ENCODE data around the gene ZNF407.
"Not testable (repeated sequence)": the region's sequence is repeated elsewhere in the genome, so short reads cannot be mapped to it uniquely, and the experiment has no call there.

Gene ZNF407

GRCh38 chr18:74957588-74958224 lies 360.0 kb downstream of the ZNF407 start:
- DNase-seq (ENCODE audit: low spot score in 2 of 2): no peak
- H3K27ac Mint-ChIP-seq (ENCODE audit: low read depth): no peak overlapping the region
- no peaks in the 10 kb centered on the region for H3K9me3 Mint-ChIP-seq
- no peaks in the 10 kb centered on the region for H3K27me3 Mint-ChIP-seq
- H3K4me1 Mint-ChIP-seq: peaks cover 15% of the 10 kb centered on the region
- H3K4me3 Mint-ChIP-seq: no peak overlapping the region
- ATAC-seq (replicated peaks; ENCODE audit: extremely low read depth, poor library complexity, severe bottlenecking): no peak
- peaks cover 2% of the 10 kb centered on the region for H3K36me3 Mint-ChIP-seq (ENCODE audit: insufficient read depth)

DNA sequence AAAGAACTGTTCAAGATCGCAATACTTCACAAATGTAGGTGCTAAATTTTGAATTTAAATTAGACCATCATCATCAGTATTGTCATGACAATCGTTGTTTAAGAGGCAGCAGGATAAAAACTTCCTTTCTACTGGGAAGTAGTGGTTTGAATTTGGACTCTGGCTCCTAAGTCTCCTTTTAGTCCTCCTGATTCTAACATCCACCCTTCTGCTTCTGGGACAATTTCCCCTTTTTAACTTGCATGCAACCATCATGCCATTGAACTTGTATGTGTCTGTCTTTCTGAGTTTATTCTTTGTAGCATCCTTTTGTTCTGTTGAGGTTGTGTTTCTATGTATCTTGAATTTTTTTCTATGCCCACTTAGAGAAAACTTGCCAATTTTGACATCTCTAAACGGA lies 361.5 kb downstream of the ZNF407 start:
- peaks cover 20% of the 10 kb centered on the region for H3K4me1 Mint-ChIP-seq
- no peaks in the 10 kb centered on the region for H3K9me3 Mint-ChIP-seq
- no peak overlapping the region for H3K4me3 Mint-ChIP-seq
- DNase-seq (ENCODE audit: low spot score in 2 of 2) (no peak), ATAC-seq (replicated peaks; ENCODE audit: extremely low read depth, poor library complexity, severe bottlenecking) (no peak)
- no peaks in the 10 kb centered on the region for H3K36me3 Mint-ChIP-seq (ENCODE audit: insufficient read depth)
- no peaks in the 10 kb centered on the region for H3K27me3 Mint-ChIP-seq
- H3K27ac Mint-ChIP-seq (ENCODE audit: low read depth): no peak overlapping the region

GRCh38 chr18:74961596-74961995 lies 363.9 kb downstream of the ZNF407 start:
- DNase-seq (ENCODE audit: low spot score in 2 of 2) (no peak), ATAC-seq (replicated peaks; ENCODE audit: extremely low read depth, poor library complexity, severe bottlenecking) (no peak)
- H3K27ac Mint-ChIP-seq (ENCODE audit: low read depth): no peak overlapping the region
- H3K36me3 Mint-ChIP-seq (ENCODE audit: insufficient read depth): no peaks in the 10 kb centered on the region
- H3K4me3 Mint-ChIP-seq: no peak overlapping the region
- H3K27me3 Mint-ChIP-seq: no peaks in the 10 kb centered on the region
- no peaks in the 10 kb centered on the region for H3K9me3 Mint-ChIP-seq
- peaks cover 26% of the 10 kb centered on the region for H3K4me1 Mint-ChIP-seq

DNA sequence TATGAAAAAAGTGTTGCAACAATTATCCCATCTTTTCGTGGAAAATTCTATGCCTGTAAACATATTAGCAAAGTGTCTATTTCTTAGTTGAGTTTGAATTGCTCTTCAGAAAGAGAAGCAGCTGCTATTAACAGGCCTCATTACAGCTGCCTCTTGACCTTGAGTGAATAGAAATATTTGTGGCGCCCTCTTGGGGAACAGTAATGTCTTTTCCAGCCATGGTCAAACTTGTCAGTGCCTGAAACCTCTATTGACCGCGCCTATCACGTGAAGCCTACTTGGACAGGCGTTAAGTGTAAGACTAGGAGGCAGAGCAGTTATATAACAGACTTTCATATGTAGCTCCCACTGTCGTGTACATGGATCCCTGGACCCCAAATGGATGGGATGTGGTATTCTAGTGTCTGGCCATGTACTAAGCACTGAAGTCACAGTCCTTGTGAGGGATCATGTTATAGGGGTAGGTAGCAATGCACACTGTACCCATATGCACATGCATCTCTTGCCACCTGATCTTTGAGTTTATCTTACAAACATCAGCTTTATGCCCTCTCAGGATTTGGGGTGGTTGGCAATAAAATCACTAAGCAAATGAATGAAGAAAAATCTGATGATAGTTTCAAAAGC lies 366.3 kb downstream of the ZNF407 start:
- ATAC-seq (replicated peaks; ENCODE audit: extremely low read depth, poor library complexity, severe bottlenecking) (no peak), DNase-seq (ENCODE audit: low spot score in 2 of 2) (no peak)
- Mint-ChIP-seq H3K36me3 (ENCODE audit: insufficient read depth) (no peaks in the 10 kb centered on the region), H3K27ac (ENCODE audit: low read depth) (no peak overlapping the region), H3K9me3 (no peaks in the 10 kb centered on the region), H3K4me1 (peaks cover 35% of the 10 kb centered on the region), H3K4me3 (no peak overlapping the region), H3K27me3 (no peaks in the 10 kb centered on the region)

- Mint-ChIP-seq H3K4me1 (peaks cover 31% of the 10 kb centered on the region), H3K9me3 (no peaks in the 10 kb centered on the region), H3K27ac (ENCODE audit: low read depth) (no peak overlapping the region), H3K27me3 (no peaks in the 10 kb centered on the region), H3K4me3 (no peak overlapping the region), H3K36me3 (ENCODE audit: insufficient read depth) (no peaks in the 10 kb centered on the region)
- no peak for ATAC-seq (replicated peaks; ENCODE audit: extremely low read depth, poor library complexity, severe bottlenecking)
- no peak for DNase-seq (ENCODE audit: low spot score in 2 of 2)
Measured at GRCh38 chr18:74965682-74966081, 368.0 kb downstream of the ZNF407 start.

- Mint-ChIP-seq H3K4me1 (peaks cover 34% of the 10 kb centered on the region), H3K36me3 (ENCODE audit: insufficient read depth) (no peaks in the 10 kb centered on the region), H3K9me3 (no peaks in the 10 kb centered on the region), H3K27ac (ENCODE audit: low read depth) (no peak overlapping the region), H3K27me3 (no peaks in the 10 kb centered on the region), H3K4me3 (no peak overlapping the region)
- DNase-seq (ENCODE audit: low spot score in 2 of 2) (no peak), ATAC-seq (replicated peaks; ENCODE audit: extremely low read depth, poor library complexity, severe bottlenecking) (no peak)
Measured at GRCh38 chr18:74967438-74967837, 369.8 kb downstream of the ZNF407 start.

- Mint-ChIP-seq H3K27me3 (no peaks in the 10 kb centered on the region), H3K36me3 (ENCODE audit: insufficient read depth) (no peaks in the 10 kb centered on the region)
Measured at GRCh38 chr18:74967979-74968378, 370.3 kb downstream of the ZNF407 start.

DNA sequence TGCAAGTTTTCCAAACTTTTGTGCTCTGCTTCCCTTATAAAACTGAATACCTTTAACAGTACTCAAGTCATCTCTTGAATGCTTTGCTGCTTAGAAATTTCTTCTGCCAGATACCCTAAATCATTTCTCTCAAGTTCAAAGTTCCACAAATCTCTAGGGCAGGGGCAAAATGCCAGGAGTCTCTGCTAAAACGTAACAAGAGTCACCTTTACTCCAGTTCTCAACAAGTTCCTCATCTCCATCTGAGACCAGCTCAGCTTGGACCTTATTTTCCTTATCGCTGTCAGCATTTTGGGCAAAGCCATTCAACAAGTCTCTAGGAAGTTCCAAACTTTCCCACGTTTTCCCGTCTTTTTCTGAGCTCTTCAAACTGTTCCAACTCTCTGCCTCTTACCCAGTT lies 373.7 kb downstream of the ZNF407 start:
- H3K9me3 Mint-ChIP-seq; ATAC-seq (replicated peaks; ENCODE audit: extremely low read depth, poor library complexity, severe bottlenecking); H3K4me3 Mint-ChIP-seq; DNase-seq (ENCODE audit: low spot score in 2 of 2); H3K36me3 Mint-ChIP-seq (ENCODE audit: insufficient read depth); H3K27me3 Mint-ChIP-seq: not testable (repeated sequence)
- H3K4me1 Mint-ChIP-seq: peaks cover 25% of the 10 kb centered on the region
- peak overlapping the region; percentile 70 for H3K27ac Mint-ChIP-seq (ENCODE audit: low read depth)

More at GRCh38 chr18:74967979-74968378, 370.3 kb downstream of the ZNF407 start:
- H3K27ac Mint-ChIP-seq (ENCODE audit: low read depth): no peak overlapping the region
- H3K4me1 Mint-ChIP-seq: peaks cover 31% of the 10 kb centered on the region
- H3K4me3 Mint-ChIP-seq: no peak overlapping the region
- DNase-seq (ENCODE audit: low spot score in 2 of 2) (no peak), ATAC-seq (replicated peaks; ENCODE audit: extremely low read depth, poor library complexity, severe bottlenecking) (no peak)
- H3K9me3 Mint-ChIP-seq: no peaks in the 10 kb centered on the region

DNA sequence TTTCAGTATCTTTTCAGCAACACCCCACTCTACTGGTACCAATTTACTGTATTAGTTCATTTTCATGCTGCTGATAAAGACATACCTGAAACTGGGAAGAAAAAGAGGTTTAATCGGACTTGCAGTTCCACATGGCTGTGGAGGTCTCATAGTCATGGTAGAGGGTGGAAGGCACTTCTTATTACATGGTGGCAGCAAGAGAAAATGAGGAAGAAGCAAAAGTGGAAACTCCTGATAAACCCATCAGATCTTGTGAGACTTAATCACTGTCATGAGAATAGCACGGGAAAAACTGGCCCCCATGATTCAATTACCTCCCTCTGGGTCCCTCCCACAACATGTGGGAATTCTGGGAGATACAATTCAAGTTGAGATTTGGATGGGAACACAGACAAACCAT lies 374.1 kb downstream of the ZNF407 start:
- not testable (repeated sequence) for ATAC-seq (replicated peaks; ENCODE audit: extremely low read depth, poor library complexity, severe bottlenecking); H3K9me3 Mint-ChIP-seq; DNase-seq (ENCODE audit: low spot score in 2 of 2); H3K4me3 Mint-ChIP-seq; H3K27me3 Mint-ChIP-seq; H3K36me3 Mint-ChIP-seq (ENCODE audit: insufficient read depth)
- Mint-ChIP-seq H3K4me1 (peaks cover 23% of the 10 kb centered on the region), H3K27ac (ENCODE audit: low read depth) (peak overlapping the region; percentile 70)

- ATAC-seq (replicated peaks; ENCODE audit: extremely low read depth, poor library complexity, severe bottlenecking) (no peak), DNase-seq (ENCODE audit: low spot score in 2 of 2) (no peak)
- H3K36me3 Mint-ChIP-seq (ENCODE audit: insufficient read depth): no peaks in the 10 kb centered on the region
- H3K9me3 Mint-ChIP-seq: no peaks in the 10 kb centered on the region
- no peaks in the 10 kb centered on the region for H3K27me3 Mint-ChIP-seq
- no peak overlapping the region for H3K4me3 Mint-ChIP-seq
- peaks cover 21% of the 10 kb centered on the region for H3K4me1 Mint-ChIP-seq
- peak overlapping the region; percentile 70 for H3K27ac Mint-ChIP-seq (ENCODE audit: low read depth)
Measured at GRCh38 chr18:74972354-74972753, 374.7 kb downstream of the ZNF407 start.

DNA sequence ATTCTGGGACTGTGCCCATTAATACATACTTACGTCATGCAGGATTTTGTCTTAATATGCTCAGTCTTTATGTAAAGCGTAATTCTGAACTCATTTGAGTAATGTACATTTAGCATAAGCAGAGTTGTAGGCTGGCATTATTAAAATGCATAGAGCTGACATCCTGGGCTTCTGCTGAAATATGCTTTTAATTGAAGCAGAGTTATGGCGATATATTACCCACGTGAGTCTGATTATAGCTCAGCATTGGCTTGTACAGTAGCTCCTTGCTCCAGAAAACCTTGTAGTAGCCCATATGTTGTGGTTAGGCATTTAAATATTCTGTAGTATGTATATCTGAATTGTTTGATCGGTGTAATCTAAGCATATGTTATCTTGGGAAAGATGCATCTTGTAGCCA lies 377.3 kb downstream of the ZNF407 start:
- ATAC-seq (replicated peaks; ENCODE audit: extremely low read depth, poor library complexity, severe bottlenecking): no peak
- no peak for DNase-seq (ENCODE audit: low spot score in 2 of 2)
- Mint-ChIP-seq H3K36me3 (ENCODE audit: insufficient read depth) (peaks cover 2% of the 10 kb centered on the region), H3K4me3 (no peak overlapping the region), H3K4me1 (peaks cover 14% of the 10 kb centered on the region), H3K27me3 (no peaks in the 10 kb centered on the region), H3K27ac (ENCODE audit: low read depth) (no peak overlapping the region), H3K9me3 (no peaks in the 10 kb centered on the region)

GRCh38 chr18:74976331-74976909 lies 378.8 kb downstream of the ZNF407 start:
- Mint-ChIP-seq H3K36me3 (ENCODE audit: insufficient read depth) (peaks cover 2% of the 10 kb centered on the region), H3K27me3 (no peaks in the 10 kb centered on the region), H3K4me3 (no peak overlapping the region), H3K9me3 (no peaks in the 10 kb centered on the region), H3K27ac (ENCODE audit: low read depth) (no peak overlapping the region), H3K4me1 (peaks cover 12% of the 10 kb centered on the region)
- ATAC-seq (replicated peaks; ENCODE audit: extremely low read depth, poor library complexity, severe bottlenecking) (no peak), DNase-seq (ENCODE audit: low spot score in 2 of 2) (no peak)

DNA sequence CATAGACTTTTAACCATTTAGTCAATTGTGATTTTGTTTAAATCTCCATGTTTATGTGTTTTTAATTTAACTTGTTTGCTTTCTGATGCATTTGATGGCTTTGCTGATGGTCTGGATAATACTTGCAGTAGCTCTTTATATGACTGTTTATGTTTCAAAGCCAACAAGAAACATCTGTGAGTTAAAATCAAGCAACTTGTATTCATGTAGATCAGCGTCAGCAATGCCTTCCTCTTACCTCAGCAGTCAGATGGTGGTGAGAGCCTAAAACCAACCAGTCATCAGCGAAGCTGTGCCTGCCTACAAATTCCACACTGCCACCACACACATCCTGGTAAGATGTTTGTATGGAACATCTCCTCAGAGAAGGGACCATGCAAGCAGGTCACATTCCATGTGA lies 379.4 kb downstream of the ZNF407 start:
- Mint-ChIP-seq H3K4me3 (no peak overlapping the region), H3K36me3 (ENCODE audit: insufficient read depth) (peaks cover 2% of the 10 kb centered on the region), H3K27me3 (no peaks in the 10 kb centered on the region), H3K4me1 (peaks cover 6% of the 10 kb centered on the region), H3K27ac (ENCODE audit: low read depth) (no peak overlapping the region), H3K9me3 (no peaks in the 10 kb centered on the region)
- ATAC-seq (replicated peaks; ENCODE audit: extremely low read depth, poor library complexity, severe bottlenecking): no peak
- no peak for DNase-seq (ENCODE audit: low spot score in 2 of 2)

All from central memory CD8-positive, alpha-beta T cell (primary cell).